Measurements from ENCODE around the gene TSPAN18.

Gene TSPAN18

DNA sequence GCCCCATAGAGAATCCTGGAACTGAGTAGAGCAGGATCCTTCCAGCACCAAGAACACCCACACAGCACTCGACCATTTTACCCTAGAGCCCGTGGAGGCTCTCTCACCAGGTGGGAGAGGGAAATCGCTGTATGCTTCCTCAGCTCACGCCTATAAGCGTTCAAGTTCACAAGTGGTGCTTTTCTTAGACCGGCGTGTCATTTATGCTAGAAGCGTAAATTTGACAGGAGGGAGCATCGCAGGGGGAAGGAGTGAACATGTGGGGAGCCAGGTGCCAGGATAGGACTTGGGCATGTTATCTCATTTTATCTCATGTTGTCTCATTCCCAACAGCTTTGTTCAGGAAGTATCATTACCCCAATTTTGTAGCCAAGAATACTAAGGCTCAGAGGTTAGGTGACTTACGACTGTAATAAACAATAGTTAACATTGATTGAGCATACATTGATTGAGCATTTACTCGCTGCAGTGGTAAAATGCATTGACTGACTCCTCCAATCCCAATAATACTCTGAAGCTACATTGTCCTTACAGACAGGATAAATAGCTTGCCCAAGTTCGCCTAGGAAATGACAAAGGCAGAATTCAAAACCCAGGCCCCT is 243.0 kb downstream of the TSPAN18 start:
- no peak for DNase-seq

DNA sequence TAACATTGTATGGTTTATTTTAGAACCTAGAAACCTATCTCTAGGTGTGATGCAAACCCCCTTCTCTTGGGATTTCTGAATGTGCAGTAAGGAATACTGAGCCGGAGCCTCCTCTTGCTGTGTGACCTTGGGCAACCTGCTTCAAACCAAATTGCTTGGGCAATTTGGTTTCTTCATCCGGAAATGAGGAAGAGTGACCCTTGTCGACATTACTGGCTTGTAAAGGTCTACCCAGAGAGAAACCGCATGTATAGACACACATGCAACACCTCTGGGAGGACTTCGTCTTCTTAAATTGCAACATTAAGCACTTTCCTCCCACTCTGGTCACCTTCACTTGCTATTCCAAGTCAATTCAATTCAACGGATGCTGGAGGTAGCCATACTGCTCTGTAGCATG is 243.5 kb downstream of the TSPAN18 start:
- no peak for DNase-seq

DNA sequence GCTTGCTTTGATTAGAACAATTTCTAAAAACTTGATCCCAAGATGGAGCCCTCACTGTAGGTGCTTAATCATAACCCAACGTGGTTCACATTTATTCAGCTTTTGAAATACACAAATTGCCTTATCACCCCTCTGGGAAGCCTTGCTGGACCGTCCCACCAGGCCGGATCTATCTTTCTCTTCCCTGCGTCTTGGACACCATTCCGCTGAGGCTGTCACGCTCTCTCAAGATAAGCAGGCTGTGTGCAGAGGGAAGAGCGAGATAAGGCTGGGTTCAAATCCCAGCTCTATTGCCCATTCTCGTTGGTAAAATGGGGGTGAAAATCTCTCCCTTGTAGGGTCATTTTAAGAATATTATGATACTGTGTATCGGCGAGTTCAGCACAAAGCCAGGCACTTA is 244.4 kb downstream of the TSPAN18 start:
- no peak for DNase-seq

DNA sequence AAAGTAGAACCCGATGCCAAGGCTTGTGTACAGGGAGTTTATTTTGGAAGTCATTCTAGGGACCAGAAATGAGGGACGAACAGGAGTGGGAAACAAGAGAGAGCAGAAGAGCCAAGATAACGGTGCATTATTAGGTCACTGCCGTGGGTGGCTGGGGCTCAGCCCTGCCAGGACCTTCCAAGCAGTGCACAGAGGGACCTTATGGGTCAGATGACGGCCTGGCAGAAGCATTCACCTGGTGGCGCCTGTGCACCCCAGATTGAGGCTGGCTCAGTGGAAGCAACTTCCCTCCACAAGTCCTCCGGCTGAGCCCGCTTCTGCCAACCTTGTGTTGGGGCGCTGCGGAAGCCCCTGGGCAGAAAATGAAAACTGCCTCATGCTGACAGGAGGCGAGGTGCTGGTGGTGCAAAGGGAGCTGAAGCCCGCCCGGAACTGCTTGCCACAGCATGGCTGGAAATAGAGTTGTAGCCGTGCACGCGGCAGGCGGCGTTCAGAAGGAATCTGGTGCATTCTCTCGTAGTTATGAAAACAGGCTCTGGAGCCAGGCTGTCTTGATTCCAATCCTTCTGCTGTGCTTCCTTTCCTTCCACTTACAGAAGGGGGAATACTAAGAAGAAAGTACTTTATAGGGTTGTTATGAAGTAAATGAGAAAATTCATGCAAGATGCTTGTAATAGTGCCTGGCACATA is 246.1 kb downstream of the TSPAN18 start:
- DNase-seq: no peak

DNA sequence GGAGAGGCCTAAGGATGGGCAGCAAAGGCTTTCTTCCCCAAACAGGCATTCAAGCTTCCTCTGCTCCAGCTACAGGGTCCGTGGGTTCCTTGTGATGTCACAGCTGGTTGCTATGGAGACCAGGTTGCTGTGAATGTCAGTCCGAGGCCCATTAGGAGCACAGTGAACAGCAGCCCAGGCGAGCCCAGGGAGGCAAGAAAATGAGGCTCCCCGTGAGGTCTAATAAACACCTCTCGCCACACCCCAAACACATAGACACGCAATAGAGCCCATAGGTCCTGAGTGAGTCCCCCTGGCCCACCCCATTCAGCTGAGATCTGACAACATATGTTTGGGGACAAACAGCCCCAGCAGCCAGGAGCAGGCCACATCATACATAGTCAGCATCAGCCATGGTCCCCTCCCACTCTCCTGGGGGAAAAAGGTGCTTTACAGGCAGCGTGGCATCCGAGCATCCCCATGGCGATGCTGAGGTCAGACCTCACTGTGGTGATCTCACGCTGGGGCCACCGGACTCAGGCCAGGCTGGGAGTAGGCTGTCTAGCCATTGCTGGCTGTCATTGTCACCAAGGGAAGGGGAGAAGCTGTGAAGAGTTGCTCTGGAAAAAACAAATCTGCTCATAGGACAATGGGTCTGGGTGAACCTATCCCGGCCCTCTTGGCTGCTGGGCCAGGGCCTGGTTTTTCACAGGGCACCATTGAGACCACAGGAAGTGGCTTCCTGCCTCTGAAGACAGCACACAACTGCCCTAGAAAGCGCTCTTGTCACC is 247.1 kb downstream of the TSPAN18 start:
- DNase-seq: no peak

DNA sequence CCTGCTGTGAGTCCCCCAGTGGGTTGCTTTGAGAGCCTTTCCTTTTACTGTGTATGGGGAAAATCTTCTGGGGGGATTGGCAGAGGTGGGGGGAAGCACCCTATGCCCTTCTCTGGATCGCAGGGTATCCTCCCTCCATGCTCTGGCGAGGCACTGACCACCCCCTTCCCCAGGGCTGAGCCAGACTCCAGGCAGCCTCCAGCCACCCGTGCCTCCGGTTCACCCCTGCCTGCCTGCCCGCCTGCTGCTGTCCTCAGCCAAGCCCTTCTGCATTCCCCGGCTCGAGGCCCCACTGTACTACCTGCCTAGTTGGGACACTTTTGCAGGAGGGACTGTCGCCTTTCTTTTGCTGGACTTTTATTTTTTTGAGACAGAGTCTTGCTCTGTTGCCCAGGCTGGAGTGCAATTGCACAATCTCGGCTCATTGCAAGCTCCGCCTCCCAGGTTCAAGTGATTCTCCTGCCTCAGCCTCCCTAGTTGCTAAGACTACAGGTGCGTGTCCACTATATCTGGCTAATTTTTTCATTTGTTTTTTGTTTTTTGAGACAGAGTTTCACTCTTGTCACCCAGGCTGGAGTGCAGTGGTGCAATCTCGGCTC is 247.7 kb downstream of the TSPAN18 start:
- no peak for DNase-seq

DNA sequence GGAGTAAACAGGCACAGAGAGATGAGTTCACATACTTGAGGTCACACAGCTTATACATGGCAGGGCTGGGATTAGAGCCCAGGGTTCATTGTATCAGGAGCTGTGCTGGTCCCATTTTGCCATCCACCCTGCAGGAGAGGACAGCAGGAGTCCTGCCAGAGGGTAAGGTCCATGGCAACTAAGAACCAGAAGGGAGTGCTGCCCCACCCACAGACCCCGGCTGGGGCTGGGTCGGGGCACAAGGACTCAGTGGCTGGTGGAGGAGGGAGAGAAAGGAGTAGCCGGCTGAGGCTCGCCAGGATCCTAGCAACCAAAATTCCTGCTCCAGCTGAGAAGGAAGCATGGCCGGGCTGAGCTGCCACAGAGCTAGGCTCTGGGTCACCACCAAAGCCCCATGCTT is 249.8 kb downstream of the TSPAN18 start:
- DNase-seq: no peak

DNA sequence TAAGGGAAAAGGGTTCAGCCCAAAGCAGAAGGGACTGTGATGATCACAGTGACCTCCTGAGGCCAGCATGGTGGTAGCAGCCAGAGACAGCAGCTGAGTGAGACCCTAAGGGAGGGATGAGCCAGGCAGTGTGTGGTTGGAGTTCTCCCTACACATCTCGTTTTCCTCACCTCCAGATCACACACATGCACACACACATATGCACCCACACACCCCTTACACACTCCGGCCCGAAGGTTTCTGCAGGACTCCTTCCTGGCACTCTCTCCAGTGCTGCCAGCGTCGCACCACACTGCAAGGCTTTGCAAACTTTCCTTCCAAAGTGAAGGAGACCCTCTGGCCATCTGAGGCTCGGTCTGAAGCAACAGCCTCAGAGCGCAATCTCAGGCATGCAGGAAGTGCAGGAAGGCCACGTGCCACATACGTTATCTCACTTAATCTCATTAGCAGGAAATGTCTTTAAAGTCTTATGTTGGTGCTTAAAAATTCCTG is 250.8 kb downstream of the TSPAN18 start:
- peak in 1 of 2 donors; percentile 40 for DNase-seq

DNA sequence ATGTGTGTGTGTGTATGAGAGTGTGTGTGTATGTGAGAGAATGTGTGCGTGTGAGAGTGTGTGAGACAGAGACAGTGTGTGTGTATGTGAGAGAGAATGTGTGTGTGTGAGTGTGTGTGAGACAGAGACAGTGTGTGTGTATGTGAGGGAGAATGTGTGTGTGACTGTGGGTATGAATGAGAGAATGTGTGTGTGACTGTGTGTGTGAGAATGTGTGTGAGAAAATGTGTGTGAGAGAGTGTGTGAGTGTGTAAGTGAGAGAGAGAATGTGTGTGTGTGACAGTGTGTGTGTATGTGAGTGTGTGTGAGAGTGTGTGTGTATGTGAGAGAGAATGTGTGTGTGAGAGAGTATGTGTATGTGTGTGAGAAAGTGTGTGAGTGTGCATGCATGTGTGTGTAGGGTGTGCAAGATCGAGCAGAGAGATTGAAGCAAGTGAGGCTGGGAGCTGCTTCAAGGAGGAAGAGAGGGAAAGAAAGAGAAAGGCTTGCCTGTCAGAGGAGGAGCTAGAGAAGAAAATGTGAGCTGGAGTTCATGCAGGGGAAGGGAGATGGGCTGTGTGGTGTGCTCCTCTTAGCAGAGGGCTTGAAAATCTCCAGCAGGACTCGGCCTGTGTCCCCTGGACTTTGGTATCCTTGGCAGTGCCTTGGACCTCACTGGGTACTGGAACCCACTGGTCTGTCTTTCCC is 251.7 kb downstream of the TSPAN18 start:
- DNase-seq: no peak

DNA sequence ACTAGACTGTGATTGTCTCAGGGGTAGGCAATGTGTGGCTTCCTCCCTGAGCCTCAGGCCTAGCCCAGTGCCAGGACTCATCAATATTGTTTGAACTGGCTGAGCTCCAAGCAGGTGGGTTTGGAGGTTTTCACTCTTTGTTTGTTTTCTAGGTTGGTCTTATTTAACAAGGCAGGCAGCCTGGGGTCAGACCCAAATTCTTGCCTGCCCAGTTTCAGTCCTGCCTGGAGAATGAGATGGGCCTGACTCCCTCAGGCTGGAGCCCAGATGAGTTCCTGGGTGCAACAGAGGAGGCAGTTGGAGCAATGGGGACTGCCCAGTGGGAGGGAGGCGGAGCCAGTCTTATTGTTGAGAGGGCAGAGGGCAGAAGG is 252.2 kb downstream of the TSPAN18 start:
- no peak for DNase-seq

DNA sequence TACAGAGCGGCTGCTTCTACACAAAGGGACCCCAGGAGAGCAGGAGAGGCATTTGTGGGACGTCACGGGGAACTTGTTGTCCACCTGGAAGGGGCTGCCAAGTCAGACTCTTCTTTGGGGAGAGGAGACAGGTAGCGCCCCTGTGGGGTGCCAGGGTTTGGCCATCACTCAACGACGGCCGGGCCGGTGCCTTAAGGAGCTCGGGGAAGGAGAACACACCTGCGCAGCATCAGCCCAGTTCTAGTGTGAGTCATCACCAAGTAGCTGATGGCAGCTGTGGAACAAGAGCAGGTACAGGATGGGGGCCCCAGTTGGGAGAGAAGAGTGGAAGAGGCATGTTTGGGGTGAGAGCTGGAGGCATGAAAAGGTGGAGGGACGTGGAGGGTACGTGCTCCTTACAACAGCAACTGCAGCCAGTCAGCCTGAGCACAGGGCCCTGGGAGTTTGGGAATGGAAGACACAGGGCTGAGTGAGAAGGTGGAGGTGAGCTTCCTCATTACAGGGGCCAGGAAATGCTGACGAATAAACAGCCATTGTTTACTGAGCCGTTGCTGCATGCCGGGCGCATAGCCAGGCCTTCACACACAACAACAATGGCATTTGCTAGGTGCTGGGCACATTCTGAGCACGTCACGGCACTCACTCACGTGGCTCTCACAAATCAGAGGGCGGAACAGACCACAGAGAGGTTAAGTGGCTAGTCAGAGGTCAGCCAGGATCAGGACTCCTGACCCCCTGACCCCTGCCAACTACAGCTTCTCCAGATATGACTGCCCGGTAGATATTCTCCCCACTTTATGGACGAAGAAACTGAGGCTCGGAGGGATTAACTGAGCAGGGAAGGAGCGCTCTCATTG is 253.0 kb downstream of the TSPAN18 start:
- no peak for DNase-seq

DNA sequence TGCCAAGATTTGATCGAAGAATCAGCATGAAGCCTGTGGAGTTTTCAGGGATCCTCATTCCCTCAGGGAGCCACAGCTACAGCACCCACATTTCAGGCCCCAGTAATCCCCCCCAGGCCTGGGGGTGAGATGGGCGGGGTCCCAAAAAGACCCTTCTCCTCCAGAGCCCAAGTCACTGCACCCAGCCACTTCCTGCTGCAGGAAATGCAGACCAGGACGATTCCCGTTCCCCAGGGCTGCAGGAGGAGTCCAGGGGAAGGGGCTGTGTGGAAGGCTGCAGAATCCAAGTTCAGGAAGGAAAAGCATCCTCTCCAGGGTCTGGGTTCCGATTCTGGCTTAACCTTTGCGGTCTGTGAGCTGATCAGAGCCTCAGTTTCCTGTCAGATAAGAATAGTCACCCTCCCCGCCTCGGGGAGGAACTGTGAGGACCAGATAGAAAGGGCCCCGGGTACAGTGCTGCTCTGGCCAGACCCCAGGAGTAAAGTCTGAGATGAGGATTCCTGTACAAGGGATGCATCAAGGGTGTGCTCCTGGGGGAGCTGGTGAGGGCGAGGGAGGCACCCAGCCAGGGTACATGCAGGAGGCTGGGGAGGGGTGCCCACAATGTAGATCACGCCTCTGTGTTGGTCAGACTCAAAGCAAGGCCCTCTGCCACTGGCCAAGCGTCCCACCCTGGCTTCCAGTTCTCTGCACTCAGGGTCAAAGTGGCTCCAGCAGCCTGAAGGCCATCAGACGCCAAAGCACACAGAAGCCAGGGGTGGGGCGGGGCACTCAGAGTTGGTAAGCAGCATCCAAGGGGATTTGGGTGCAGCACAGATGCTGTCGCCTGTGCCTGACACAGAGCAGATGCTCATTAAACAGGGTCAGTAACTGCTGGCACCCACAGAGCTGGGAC is 254.0 kb downstream of the TSPAN18 start:
- no peak for DNase-seq
